Measurements from ENCODE around the gene LAMA2. TPM values are rescaled to one million over a fixed set of nuclear protein-coding genes. Genes with fewer than 3 reads are reported as not detected.

LAMA2 gene
- total and polyA plus RNA-seq, 7 experiments from 2014 or later: 0.02 to 0.59 (median 0.35) TPM; not detected in 4

DNA sequence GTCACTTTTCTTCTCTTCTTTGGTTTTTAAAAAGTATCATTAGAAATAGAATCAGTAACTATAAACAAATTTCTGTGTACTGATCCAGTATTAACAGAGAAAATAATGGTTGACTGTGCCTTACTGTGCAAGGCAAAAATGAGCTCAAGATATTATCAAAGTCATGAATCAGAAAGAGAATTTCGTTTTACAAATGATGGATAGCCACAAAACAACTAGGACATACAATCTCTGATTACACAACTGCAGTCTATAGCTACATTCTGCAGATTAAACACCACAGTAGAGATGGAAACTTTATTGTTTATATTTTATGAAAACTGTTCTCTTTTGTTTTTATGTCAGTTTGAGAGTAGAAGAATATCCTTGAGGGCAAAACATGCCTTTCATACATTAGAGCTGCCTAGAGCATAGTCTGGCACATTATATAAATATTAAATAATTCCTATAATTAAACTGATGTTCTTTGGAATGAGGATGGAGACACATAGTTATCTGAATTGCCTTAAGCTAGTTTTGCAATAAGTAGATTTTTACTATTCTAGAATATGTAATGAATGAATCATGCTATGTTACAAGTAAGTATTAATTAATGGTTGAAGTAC, 333.1 kb downstream of the LAMA2 start:
- H3K36me3 Mint-ChIP-seq: no peaks in the 10 kb centered on the region
- H3K9me3 ChIP-seq (ENCODE audit: control insufficient read depth in 2 of 3, low read length in 3 of 3): no peaks in the 10 kb centered on the region
- intact Hi-C loops (cut with micrococcal nuclease): no loop called here
- no peak overlapping the region for H3K4me3 ChIP-seq (ENCODE audit: low read length)
- CTCF ChIA-PET: no interaction called here
- no peaks in the 10 kb centered on the region for H3K27me3 ChIP-seq (ENCODE audit: control insufficient read depth in 2 of 2, insufficient read depth in 2 of 2, low read length in 2 of 2)
- DNase-seq: no peak
- POLR2A ChIA-PET: no interaction called here
- no peak overlapping the region for H3K4me3 Mint-ChIP-seq
- no peak overlapping the region for H3K27ac Mint-ChIP-seq
- no peak for ATAC-seq
- peaks cover 0 to 15% (median 3%) of the 10 kb centered on the region in 5 donors for H3K27me3 Mint-ChIP-seq
- no peaks in the 10 kb centered on the region for H3K36me3 ChIP-seq (ENCODE audit: control insufficient read depth in 2 of 3, insufficient read depth in 3 of 3, low read length in 3 of 3)
- no peak overlapping the region for H3K27ac ChIP-seq (ENCODE audit: low read depth, low read length)
- no peaks in the 10 kb centered on the region for H3K9me3 Mint-ChIP-seq
- no peaks in the 10 kb centered on the region for H3K4me1 Mint-ChIP-seq
- H3K4me1 ChIP-seq (ENCODE audit: control insufficient read depth in 2 of 2, insufficient read depth in 2 of 2, low read length in 2 of 2): no peaks in the 10 kb centered on the region

DNA sequence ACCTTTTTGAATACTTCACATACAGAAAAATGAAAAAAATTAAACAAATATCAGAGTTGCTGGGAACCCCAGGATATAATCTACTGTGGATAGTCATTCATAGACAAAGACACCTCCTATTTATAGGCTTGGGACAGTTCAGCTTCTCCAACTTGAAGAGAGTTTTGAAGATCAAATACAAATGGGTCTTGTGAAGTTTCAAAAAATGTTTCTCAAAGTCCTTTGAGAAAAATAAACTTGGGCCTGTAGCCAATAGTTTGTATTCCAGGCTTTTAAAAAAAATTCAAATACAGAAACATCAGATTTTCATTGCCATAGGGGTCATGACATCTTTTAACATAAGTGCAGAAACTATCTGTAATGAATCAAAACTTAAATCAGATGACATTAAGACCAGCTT, 334.8 kb downstream of the LAMA2 start:
- no peak for DNase-seq
- ChIA-PET CTCF (no interaction called here), POLR2A (no interaction called here)
- Mint-ChIP-seq H3K4me1 (no peaks in the 10 kb centered on the region), H3K27ac (no peak overlapping the region), H3K27me3 (peaks cover 0 to 15% (median 3%) of the 10 kb centered on the region in 5 donors), H3K9me3 (peaks cover 0 to 7% (median 0%) of the 10 kb centered on the region in 11 donors), H3K4me3 (no peak overlapping the region), H3K36me3 (no peaks in the 10 kb centered on the region)
- Histone ChIP-seq H3K27ac (ENCODE audit: low read depth, low read length) (no peak overlapping the region), H3K36me3 (ENCODE audit: control insufficient read depth in 2 of 3, insufficient read depth in 3 of 3, low read length in 3 of 3) (no peaks in the 10 kb centered on the region), H3K4me1 (ENCODE audit: control insufficient read depth in 2 of 2, insufficient read depth in 2 of 2, low read length in 2 of 2) (no peaks in the 10 kb centered on the region), H3K9me3 (ENCODE audit: control insufficient read depth in 2 of 3, low read length in 3 of 3) (no peaks in the 10 kb centered on the region), H3K4me3 (ENCODE audit: low read length) (no peak overlapping the region), H3K27me3 (ENCODE audit: control insufficient read depth in 2 of 2, insufficient read depth in 2 of 2, low read length in 2 of 2) (no peaks in the 10 kb centered on the region)
- intact Hi-C loops (cut with micrococcal nuclease): no loop called here
- no peak for ATAC-seq

DNA sequence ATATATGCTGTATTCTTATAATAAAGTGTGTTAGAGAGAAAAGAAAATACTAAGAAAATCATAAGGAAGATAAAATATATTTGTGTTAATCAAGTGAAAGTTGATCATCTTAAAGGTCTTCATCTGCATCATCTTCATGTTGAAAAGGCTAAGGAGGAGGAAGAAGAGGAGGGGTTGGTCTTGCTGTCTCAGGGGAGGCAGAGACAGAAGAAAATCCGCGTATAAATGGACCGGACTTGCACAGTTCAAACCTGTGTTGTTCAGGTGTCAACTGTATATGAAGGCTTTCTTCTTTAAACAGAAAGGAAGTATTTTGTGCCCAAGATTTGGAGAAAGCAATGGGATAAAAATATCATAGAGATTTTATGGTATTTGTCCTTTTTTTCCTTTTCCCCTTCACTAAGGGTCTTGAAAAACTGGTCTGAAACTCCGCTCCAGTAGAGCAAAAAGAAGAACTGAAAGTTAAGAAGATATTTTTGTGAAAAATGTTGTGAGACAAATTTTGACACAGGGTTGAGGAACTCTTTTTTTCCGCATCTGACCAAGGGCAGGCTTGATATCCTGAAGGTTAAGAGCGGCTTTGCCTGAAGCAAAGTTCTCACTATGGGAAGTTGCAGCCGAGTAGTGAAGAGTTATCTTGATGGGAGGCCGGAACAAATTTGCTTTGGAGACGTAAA, 350.7 kb downstream of the LAMA2 start:
- Histone ChIP-seq H3K4me1 (ENCODE audit: control insufficient read depth in 2 of 2, insufficient read depth in 2 of 2, low read length in 2 of 2) (no peaks in the 10 kb centered on the region), H3K27me3 (ENCODE audit: control insufficient read depth in 2 of 2, insufficient read depth in 2 of 2, low read length in 2 of 2) (no peaks in the 10 kb centered on the region), H3K9me3 (ENCODE audit: control insufficient read depth in 2 of 3, low read length in 3 of 3) (no peaks in the 10 kb centered on the region), H3K4me3 (ENCODE audit: low read length) (no peak overlapping the region), H3K36me3 (ENCODE audit: control insufficient read depth in 2 of 3, insufficient read depth in 3 of 3, low read length in 3 of 3) (no peaks in the 10 kb centered on the region), H3K27ac (ENCODE audit: low read depth, low read length) (no peak overlapping the region)
- no peaks in the 10 kb centered on the region for H3K36me3 Mint-ChIP-seq
- peaks cover 6 to 20% (median 18%) of the 10 kb centered on the region in 5 donors for H3K27me3 Mint-ChIP-seq
- no peak overlapping the region for H3K27ac Mint-ChIP-seq
- intact Hi-C loops (cut with micrococcal nuclease): no loop called here
- no peak for ATAC-seq
- H3K4me3 Mint-ChIP-seq: no peak overlapping the region
- ChIA-PET POLR2A (no interaction called here), CTCF (no interaction called here)
- DNase-seq: no peak
- no peaks in the 10 kb centered on the region for H3K9me3 Mint-ChIP-seq
- no peaks in the 10 kb centered on the region for H3K4me1 Mint-ChIP-seq

- no peaks in the 10 kb centered on the region for H3K9me3 Mint-ChIP-seq
- H3K27ac ChIP-seq (ENCODE audit: low read depth, low read length): no peak overlapping the region
- no peaks in the 10 kb centered on the region for H3K36me3 Mint-ChIP-seq
- H3K9me3 ChIP-seq (ENCODE audit: control insufficient read depth in 2 of 3, low read length in 3 of 3): no peaks in the 10 kb centered on the region
- no peak overlapping the region for H3K4me3 ChIP-seq (ENCODE audit: low read length)
- H3K27me3 Mint-ChIP-seq: peaks cover 6 to 16% (median 10%) of the 10 kb centered on the region in 5 donors
- no peaks in the 10 kb centered on the region for H3K36me3 ChIP-seq (ENCODE audit: control insufficient read depth in 2 of 3, insufficient read depth in 3 of 3, low read length in 3 of 3)
- H3K4me1 ChIP-seq (ENCODE audit: control insufficient read depth in 2 of 2, insufficient read depth in 2 of 2, low read length in 2 of 2): no peaks in the 10 kb centered on the region
- H3K27me3 ChIP-seq (ENCODE audit: control insufficient read depth in 2 of 2, insufficient read depth in 2 of 2, low read length in 2 of 2): no peaks in the 10 kb centered on the region
- intact Hi-C loops (cut with micrococcal nuclease): no loop called here
- H3K27ac Mint-ChIP-seq: no peak overlapping the region
- H3K4me3 Mint-ChIP-seq: no peak overlapping the region
- ChIA-PET CTCF (no interaction called here), POLR2A (no interaction called here)
- DNase-seq (no peak), ATAC-seq (no peak)
- H3K4me1 Mint-ChIP-seq: no peaks in the 10 kb centered on the region
Observed at GRCh38 chr6:129235167-129236000, 352.4 kb downstream of the LAMA2 start.

- no peak for ATAC-seq
- Histone ChIP-seq H3K27ac (ENCODE audit: low read depth, low read length) (no peak overlapping the region), H3K4me3 (ENCODE audit: low read length) (no peak overlapping the region), H3K36me3 (ENCODE audit: control insufficient read depth in 2 of 3, insufficient read depth in 3 of 3, low read length in 3 of 3) (no peaks in the 10 kb centered on the region), H3K4me1 (ENCODE audit: control insufficient read depth in 2 of 2, insufficient read depth in 2 of 2, low read length in 2 of 2) (no peaks in the 10 kb centered on the region), H3K9me3 (ENCODE audit: control insufficient read depth in 2 of 3, low read length in 3 of 3) (no peaks in the 10 kb centered on the region), H3K27me3 (ENCODE audit: control insufficient read depth in 2 of 2, insufficient read depth in 2 of 2, low read length in 2 of 2) (no peaks in the 10 kb centered on the region)
- H3K27me3 Mint-ChIP-seq: peaks cover 6 to 16% (median 11%) of the 10 kb centered on the region in 5 donors
- H3K36me3 Mint-ChIP-seq: no peaks in the 10 kb centered on the region
- ChIA-PET CTCF (no interaction called here), POLR2A (no interaction called here)
- no peaks in the 10 kb centered on the region for H3K4me1 Mint-ChIP-seq
- no peak overlapping the region for H3K27ac Mint-ChIP-seq
- H3K9me3 Mint-ChIP-seq: no peaks in the 10 kb centered on the region
- H3K4me3 Mint-ChIP-seq: no peak overlapping the region
- no peak for DNase-seq
- intact Hi-C loops (cut with micrococcal nuclease): no loop called here
Observed at GRCh38 chr6:129236001-129236517, 353.1 kb downstream of the LAMA2 start.

GRCh38 chr6:129238991-129239390, 356.1 kb downstream of the LAMA2 start:
- Histone ChIP-seq H3K4me3 (ENCODE audit: low read length) (no peak overlapping the region), H3K9me3 (ENCODE audit: control insufficient read depth in 2 of 3, low read length in 3 of 3) (no peaks in the 10 kb centered on the region), H3K27me3 (ENCODE audit: control insufficient read depth in 2 of 2, insufficient read depth in 2 of 2, low read length in 2 of 2) (no peaks in the 10 kb centered on the region), H3K36me3 (ENCODE audit: control insufficient read depth in 2 of 3, insufficient read depth in 3 of 3, low read length in 3 of 3) (no peaks in the 10 kb centered on the region), H3K27ac (ENCODE audit: low read depth, low read length) (no peak overlapping the region), H3K4me1 (ENCODE audit: control insufficient read depth in 2 of 2, insufficient read depth in 2 of 2, low read length in 2 of 2) (no peaks in the 10 kb centered on the region)
- ChIA-PET POLR2A (no interaction called here), CTCF (no interaction called here)
- Mint-ChIP-seq H3K27me3 (peaks cover 3 to 14% (median 11%) of the 10 kb centered on the region in 5 donors), H3K9me3 (no peaks in the 10 kb centered on the region), H3K4me1 (no peaks in the 10 kb centered on the region), H3K4me3 (no peak overlapping the region), H3K36me3 (no peaks in the 10 kb centered on the region), H3K27ac (no peak overlapping the region)
- intact Hi-C loops (cut with micrococcal nuclease): no loop called here
- no peak for DNase-seq
- no peak for ATAC-seq
